ENCODE results near the gene TEK.
"Not testable (repeated sequence)": the region's sequence is repeated elsewhere in the genome, so short reads cannot be mapped to it uniquely, and the experiment has no call there.

Gene TEK

DNA sequence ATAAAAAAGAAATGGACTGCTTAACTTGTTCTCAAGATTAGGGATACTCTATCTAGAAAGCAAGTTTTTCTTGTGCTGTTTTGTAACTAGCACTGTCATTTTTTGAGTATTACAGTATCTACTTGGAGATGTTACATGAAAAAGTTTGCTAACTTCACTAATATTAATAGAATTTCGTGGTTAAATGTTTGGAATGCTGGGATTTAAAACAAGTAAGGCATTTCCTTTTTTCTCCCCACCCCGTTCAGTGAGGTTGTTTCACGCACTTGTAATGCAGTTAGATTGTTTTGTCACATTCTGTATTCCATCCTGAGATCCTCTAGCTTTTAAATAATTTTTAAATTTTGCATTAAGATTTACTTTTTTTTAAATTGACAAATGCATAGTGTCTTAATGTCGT lies 20.0 kb upstream of the TEK start:
- Histone ChIP-seq H3K36me3 (ENCODE audit: insufficient read depth, low read length) (no peaks in the 10 kb centered on the region), H3K27ac (no peak overlapping the region), H3K4me3 (no peak overlapping the region), H3K9ac (ENCODE audit: insufficient read length) (no peak overlapping the region), H3K9me3 (ENCODE audit: low read depth, low read length) (no peaks in the 10 kb centered on the region)
- TF ChIP-seq EZH2 (IDR thresholded peaks at IDR 0.05) (no peak), FOXP2 (optimal IDR thresholded peaks at IDR 0.05; ENCODE audit: control extremely low read depth, extremely low read length, insufficient read depth) (no peak), POLR2AphosphoS5 (IDR thresholded peaks at IDR 0.05; ENCODE audit: borderline replicate concordance, low read depth, low read length) (no peak)
- DNase-seq (ENCODE audit: low read depth, low spot score), result no peak

DNA sequence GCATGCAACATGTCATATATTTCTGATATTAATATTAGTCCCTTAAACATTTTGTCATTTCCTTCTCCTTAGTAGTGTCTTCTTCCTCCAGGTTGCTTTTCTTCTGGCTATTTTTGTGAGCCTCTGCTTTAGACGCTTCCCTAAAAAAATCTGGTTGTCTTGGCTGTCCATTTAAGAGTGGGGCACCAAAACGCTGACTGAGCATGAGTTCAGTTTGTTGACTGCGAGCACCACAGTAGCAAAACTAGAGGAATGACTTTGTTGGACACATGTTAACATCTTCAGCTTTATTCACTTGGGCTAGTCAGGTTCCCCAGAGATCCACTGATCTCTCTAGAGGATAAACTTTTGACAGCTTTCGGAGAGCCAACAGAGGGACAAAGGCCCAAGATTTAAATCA lies 19.3 kb upstream of the TEK start:
- TF ChIP-seq EZH2 (IDR thresholded peaks at IDR 0.05), result no peak
- TF ChIP-seq FOXP2 (optimal IDR thresholded peaks at IDR 0.05; ENCODE audit: control extremely low read depth, extremely low read length, insufficient read depth), result no peak
- no peak for TF ChIP-seq POLR2AphosphoS5 (IDR thresholded peaks at IDR 0.05; ENCODE audit: borderline replicate concordance, low read depth, low read length)
- no peaks in the 10 kb centered on the region for H3K9me3 ChIP-seq (ENCODE audit: low read depth, low read length)

DNA sequence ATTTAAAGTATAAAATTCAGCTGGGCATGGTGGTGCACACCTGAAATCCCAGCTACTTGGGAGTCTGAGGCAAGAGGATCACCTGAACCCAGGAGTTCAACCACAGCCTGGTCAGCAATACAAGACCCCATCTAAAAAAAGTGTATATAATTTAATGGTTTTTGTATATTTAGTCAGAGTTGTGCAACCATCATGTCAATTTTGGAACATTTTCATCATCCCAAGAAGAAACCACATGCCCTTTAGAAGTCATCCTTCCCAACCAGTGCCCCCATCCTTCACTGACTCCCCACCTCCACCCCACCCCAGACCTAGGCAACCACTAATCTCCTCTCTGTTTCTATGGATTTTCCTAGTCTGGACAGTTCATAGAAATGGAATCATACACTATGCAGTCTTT lies 18.8 kb upstream of the TEK start:
- TF ChIP-seq EZH2 (IDR thresholded peaks at IDR 0.05) (no peak), POLR2AphosphoS5 (IDR thresholded peaks at IDR 0.05; ENCODE audit: borderline replicate concordance, low read depth, low read length) (no peak), FOXP2 (optimal IDR thresholded peaks at IDR 0.05; ENCODE audit: control extremely low read depth, extremely low read length, insufficient read depth) (no peak)
- Histone ChIP-seq H3K9ac (ENCODE audit: insufficient read length) (no peak overlapping the region), H3K9me3 (ENCODE audit: low read depth, low read length) (no peaks in the 10 kb centered on the region), H3K4me3 (no peak overlapping the region), H3K27ac (no peak overlapping the region), H3K36me3 (ENCODE audit: insufficient read depth, low read length) (no peaks in the 10 kb centered on the region)
- no peak for DNase-seq (ENCODE audit: low read depth, low spot score)

More for the DNA sequence above, 19.3 kb upstream of the TEK start:
- H3K4me3 ChIP-seq, result no peak overlapping the region
- H3K36me3 ChIP-seq (ENCODE audit: insufficient read depth, low read length), result no peaks in the 10 kb centered on the region
- DNase-seq (ENCODE audit: low read depth, low spot score), result no peak
- no peak overlapping the region for H3K9ac ChIP-seq (ENCODE audit: insufficient read length)
- no peak overlapping the region for H3K27ac ChIP-seq

DNA sequence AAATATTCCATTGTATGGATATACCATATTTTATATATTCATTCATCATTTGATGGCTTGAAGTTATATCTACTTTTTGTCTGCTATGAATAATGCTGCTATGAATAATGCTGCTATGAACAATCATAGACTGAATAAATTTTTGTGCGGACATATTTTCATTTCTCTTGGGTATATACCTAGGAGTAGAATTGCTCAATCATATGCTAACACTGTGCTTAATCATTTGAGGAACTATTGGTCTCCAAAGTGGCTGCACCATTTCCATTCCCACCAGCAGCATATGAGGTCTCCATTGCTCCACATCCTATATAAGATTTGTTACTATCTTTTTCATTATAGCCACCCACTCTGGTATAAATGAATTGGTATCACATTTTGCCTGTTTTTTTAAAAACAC lies 18.3 kb upstream of the TEK start:
- no peak for DNase-seq (ENCODE audit: low read depth, low spot score)
- no peaks in the 10 kb centered on the region for H3K9me3 ChIP-seq (ENCODE audit: low read depth, low read length)
- no peak overlapping the region for H3K27ac ChIP-seq
- no peak overlapping the region for H3K4me3 ChIP-seq
- H3K36me3 ChIP-seq (ENCODE audit: insufficient read depth, low read length), result no peaks in the 10 kb centered on the region
- TF ChIP-seq EZH2 (IDR thresholded peaks at IDR 0.05) (no peak), FOXP2 (optimal IDR thresholded peaks at IDR 0.05; ENCODE audit: control extremely low read depth, extremely low read length, insufficient read depth) (no peak), POLR2AphosphoS5 (IDR thresholded peaks at IDR 0.05; ENCODE audit: borderline replicate concordance, low read depth, low read length) (no peak)
- no peak overlapping the region for H3K9ac ChIP-seq (ENCODE audit: insufficient read length)

DNA sequence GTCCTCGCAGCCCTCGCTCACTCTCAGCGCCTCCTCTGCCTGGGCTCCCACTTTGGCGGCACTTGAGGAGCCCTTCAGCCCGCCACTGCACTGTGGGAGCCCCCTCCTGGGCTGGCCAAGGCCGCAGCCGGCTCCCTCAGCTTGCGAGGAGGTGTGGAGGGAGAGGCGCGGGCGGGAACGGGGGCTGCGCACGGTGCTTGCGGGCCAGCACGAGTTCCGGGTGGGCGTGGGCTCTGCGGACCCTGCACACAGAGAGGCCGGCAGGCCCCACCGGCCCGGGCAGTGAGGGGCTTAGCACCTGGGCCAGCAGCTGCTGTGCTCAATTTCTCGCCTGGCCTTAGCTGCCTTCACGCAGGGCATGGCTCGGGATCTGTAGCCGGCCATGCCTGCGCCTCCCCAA lies 16.5 kb upstream of the TEK start:
- H3K4me3 ChIP-seq; DNase-seq (ENCODE audit: low read depth, low spot score); H3K9ac ChIP-seq (ENCODE audit: insufficient read length); H3K36me3 ChIP-seq (ENCODE audit: insufficient read depth, low read length); H3K27ac ChIP-seq; H3K9me3 ChIP-seq (ENCODE audit: low read depth, low read length): not testable (repeated sequence)

DNA sequence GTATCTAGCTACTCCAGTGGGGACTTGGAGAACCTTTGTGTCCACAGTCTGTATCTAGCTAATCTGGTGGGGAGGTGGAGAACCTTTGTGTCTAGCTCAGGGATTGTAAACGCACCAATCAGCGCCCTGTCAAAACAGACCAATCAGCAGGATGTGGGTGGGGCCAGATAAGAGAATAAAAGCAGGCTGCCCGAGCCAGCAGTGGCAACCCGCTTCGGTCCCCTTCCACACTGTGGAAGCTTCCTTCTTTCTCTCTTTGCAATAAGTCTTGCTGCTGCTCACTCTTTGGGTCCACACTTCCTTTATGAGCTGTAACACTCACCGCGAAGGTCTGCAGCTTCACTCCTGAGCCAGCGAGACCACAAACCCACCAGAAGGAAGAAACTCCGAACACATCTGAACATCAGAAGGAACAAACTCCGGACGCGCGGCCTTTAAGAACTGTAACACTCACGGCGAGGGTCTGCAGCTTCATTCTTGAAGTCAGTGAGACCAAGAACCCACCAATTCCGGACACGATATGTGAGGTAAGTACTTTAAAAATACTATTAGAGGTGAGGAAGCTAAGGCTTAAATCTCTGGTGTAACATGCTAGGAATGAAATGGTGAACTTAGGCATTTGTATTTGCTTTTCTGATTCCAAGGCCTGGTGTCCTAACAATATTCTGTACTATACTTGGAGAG lies 15.5 kb upstream of the TEK start:
- not testable (repeated sequence) for H3K36me3 ChIP-seq (ENCODE audit: insufficient read depth, low read length); H3K9ac ChIP-seq (ENCODE audit: insufficient read length); H3K9me3 ChIP-seq (ENCODE audit: low read depth, low read length); DNase-seq (ENCODE audit: low read depth, low spot score); H3K4me3 ChIP-seq; H3K27ac ChIP-seq

DNA sequence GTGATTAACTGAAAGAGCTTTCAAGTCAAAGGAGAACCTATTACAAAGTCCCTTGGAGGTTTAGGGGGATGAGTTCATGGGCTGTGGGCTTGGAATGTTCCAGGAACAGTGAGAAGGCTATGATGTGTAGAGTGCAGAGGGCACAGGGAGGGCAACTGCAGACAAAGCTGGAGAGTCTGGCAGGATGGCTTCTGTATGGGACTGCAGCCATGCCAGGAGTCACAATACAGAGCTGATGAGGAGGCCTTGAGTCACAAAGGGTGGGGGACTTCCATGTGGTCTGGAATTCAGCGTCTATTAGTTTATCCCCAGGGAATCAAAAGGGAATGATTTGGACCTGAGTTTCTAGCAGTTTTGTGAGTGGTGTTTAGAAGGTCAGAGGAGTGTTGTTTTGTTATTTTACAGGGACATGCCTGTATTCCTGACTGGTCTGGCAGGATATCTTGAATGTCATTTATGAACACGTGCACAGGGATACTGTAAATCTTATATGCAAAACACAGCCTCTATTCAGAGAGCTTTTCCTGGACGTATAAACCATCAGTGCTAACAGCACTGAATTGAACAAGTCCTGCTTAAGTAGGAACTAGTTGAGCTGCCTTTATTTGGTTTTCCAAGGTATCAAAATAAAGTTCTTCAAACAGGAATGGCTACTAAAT lies 14.3 kb upstream of the TEK start:
- Histone ChIP-seq H3K27ac (no peak overlapping the region), H3K9me3 (ENCODE audit: low read depth, low read length) (no peaks in the 10 kb centered on the region), H3K4me3 (no peak overlapping the region), H3K36me3 (ENCODE audit: insufficient read depth, low read length) (no peaks in the 10 kb centered on the region), H3K9ac (ENCODE audit: insufficient read length) (no peak overlapping the region)
- no peak for DNase-seq (ENCODE audit: low read depth, low spot score)
- TF ChIP-seq EZH2 (IDR thresholded peaks at IDR 0.05), result no peak
- no peak for TF ChIP-seq POLR2AphosphoS5 (IDR thresholded peaks at IDR 0.05; ENCODE audit: borderline replicate concordance, low read depth, low read length)
- no peak for TF ChIP-seq FOXP2 (optimal IDR thresholded peaks at IDR 0.05; ENCODE audit: control extremely low read depth, extremely low read length, insufficient read depth)

DNA sequence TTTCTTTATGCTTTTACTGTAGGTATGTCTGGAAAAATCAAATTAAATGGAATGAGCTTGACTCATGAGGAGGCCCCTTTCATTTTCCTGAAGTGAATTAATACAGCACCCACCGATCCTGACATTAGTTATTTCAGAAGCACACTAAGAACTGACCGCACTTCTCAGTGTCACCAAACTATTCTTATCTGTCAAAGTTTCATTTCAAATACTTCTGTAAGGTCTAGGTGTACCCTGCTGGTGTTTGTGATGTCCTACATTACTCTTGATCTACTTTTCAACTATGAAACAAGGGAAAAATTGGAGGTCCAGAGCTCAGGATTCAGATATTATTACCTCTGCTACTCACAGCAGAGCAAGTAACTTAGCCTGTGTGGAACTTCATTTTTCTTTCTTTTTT lies 1.8 kb upstream of the TEK start:
- Histone ChIP-seq H3K9me3 (ENCODE audit: low read depth, low read length) (no peaks in the 10 kb centered on the region), H3K9ac (ENCODE audit: insufficient read length) (no peak overlapping the region), H3K36me3 (ENCODE audit: insufficient read depth, low read length) (no peaks in the 10 kb centered on the region), H3K27ac (no peak overlapping the region), H3K4me3 (no peak overlapping the region)
- TF ChIP-seq FOXP2 (optimal IDR thresholded peaks at IDR 0.05; ENCODE audit: control extremely low read depth, extremely low read length, insufficient read depth), result no peak
- no peak for TF ChIP-seq POLR2AphosphoS5 (IDR thresholded peaks at IDR 0.05; ENCODE audit: borderline replicate concordance, low read depth, low read length)
- TF ChIP-seq EZH2 (IDR thresholded peaks at IDR 0.05), result no peak
- no peak for DNase-seq (ENCODE audit: low read depth, low spot score)

DNA sequence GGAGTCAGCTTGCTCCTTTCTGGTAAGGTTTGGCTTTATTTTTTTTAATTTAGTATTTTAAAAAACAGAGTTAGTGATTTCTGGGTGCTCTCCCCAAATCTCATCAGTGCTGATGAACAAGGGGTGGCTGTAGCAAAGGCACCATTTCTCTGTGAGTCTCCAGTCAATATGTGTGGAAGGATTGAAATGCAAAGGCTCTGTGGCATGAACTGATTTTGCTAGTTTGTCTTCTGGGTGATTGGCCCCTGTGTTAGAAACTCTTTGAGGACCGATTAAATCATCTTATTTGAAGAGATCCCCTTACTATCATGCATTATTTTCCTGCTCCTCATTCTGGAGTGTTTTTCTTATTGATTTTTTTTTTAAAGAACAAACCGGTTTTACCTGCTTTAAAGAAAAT lies 596 bp downstream of the TEK start:
- Histone ChIP-seq H3K27ac (no peak overlapping the region), H3K9ac (ENCODE audit: insufficient read length) (no peak overlapping the region), H3K4me3 (no peak overlapping the region), H3K9me3 (ENCODE audit: low read depth, low read length) (no peaks in the 10 kb centered on the region), H3K36me3 (ENCODE audit: insufficient read depth, low read length) (no peaks in the 10 kb centered on the region)
- no peak for DNase-seq (ENCODE audit: low read depth, low spot score)
- TF ChIP-seq FOXP2 (optimal IDR thresholded peaks at IDR 0.05; ENCODE audit: control extremely low read depth, extremely low read length, insufficient read depth), result no peak
- TF ChIP-seq POLR2AphosphoS5 (IDR thresholded peaks at IDR 0.05; ENCODE audit: borderline replicate concordance, low read depth, low read length), result no peak
- no peak for TF ChIP-seq EZH2 (IDR thresholded peaks at IDR 0.05)
